AG04449 (cell line): ENCODE data around the gene UTP20.

Experiments used
- CTCF ChIA-PET: fragments of 350-600 bp; formaldehyde crosslinking; extraction: SDS; loops from one replicate; lab custom pipeline; 2021; ENCODE audit warnings: antibody characterized with exemption; lab: Yijun Ruan, JAX
- POLR2A ChIA-PET: fragments of 400-600, 350-600 bp; formaldehyde crosslinking; extraction: SDS; loops from one replicate; lab custom pipeline; 2020; ENCODE audit warnings: antibody characterized with exemption, inconsistent platforms; lab: Yijun Ruan, JAX
- DNase-seq: peaks from one replicate; pipeline ENCODE4 v3.0.0-alpha.2; 2010; ENCODE audit warnings: low read depth, low spot score
- H3K4me3 ChIP-seq: 2 replicates; pipeline ENCODE4 v1.5.1; 2011; ENCODE audit warnings: low read depth, mild to moderate bottlenecking, control low read depth, low read length
- TF ChIP-seq, protein P1 (sequence below): IDR thresholded peaks from one replicate; pipeline ENCODE4 v1.5.1; 2011; ENCODE audit warnings: mild to moderate bottlenecking, moderate library complexity, low read length, control low read depth, inconsistent platforms; ENCODE audit not compliant: insufficient read depth; ENCODE audit errors: missing control alignments

UTP20 gene

DNA sequence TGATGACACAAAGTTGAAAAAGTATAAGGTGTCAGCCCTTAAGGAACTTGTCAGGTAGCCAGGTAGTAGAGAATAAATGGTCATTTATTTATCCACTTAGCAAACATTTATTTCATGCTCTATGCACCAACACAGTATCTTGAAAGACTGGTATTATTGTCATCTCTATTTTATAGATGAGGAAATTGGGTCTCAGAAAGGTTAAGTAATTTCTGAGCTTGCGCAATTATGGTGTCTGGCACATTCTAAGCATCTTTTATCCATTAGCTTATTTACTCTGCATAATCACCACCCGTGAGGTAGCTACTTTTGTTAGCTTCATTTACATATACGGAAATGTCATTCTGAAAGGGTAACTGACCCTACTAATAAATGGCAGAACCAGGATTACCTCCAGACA, 2.5 kb upstream of the UTP20 start:
- TF ChIP-seq, protein P1, sequence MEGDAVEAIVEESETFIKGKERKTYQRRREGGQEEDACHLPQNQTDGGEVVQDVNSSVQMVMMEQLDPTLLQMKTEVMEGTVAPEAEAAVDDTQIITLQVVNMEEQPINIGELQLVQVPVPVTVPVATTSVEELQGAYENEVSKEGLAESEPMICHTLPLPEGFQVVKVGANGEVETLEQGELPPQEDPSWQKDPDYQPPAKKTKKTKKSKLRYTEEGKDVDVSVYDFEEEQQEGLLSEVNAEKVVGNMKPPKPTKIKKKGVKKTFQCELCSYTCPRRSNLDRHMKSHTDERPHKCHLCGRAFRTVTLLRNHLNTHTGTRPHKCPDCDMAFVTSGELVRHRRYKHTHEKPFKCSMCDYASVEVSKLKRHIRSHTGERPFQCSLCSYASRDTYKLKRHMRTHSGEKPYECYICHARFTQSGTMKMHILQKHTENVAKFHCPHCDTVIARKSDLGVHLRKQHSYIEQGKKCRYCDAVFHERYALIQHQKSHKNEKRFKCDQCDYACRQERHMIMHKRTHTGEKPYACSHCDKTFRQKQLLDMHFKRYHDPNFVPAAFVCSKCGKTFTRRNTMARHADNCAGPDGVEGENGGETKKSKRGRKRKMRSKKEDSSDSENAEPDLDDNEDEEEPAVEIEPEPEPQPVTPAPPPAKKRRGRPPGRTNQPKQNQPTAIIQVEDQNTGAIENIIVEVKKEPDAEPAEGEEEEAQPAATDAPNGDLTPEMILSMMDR = no peak
- H3K4me3 ChIP-seq = no peak overlapping the region
- DNase-seq = no peak
- CTCF ChIA-PET = no interaction called here
- POLR2A ChIA-PET = no interaction called here

DNA sequence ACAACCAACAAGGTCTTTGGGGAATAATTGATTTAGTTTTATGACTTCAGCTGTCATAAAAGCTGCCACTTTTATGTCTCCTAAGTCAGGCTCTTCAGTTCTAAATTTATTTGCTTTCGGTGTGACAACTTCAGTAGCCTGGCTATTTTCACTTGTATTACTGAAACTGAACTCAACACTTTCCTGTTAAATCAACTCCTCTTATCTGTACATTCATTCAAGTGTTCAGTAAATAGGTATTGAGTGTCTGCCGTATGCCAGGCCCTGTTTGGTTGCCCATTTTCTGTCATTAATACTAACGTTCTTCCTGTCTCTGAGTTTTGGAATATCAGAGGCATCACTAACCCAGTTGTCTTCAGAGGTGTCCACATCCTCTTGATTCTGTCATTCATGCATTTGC, 7.5 kb downstream of the UTP20 start:
- ChIA-PET POLR2A (no interaction called here), CTCF (no interaction called here)
- TF ChIP-seq, protein P1 = no peak
- no peak for DNase-seq
- H3K4me3 ChIP-seq = no peak overlapping the region

DNA sequence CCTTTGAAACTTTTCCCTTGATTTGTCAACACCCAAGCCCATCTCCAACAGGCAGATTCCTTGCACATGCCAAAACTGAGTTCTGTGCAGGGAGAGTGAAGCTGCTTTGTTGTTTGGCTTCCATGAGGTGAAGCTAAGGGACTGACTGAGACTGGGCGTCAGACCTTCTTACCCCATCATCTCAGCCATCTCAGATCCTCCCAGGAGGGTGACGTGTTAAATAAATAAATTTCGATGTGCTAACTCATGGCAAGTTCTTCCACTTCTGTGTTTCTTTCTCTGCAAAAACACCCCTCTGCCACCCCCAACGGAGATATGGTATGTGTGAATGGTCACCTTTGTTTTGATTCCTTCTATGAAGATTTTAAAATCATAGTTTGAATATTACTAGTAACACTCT, 17.8 kb downstream of the UTP20 start:
- CTCF ChIA-PET = no interaction called here
- POLR2A ChIA-PET = no interaction called here
- TF ChIP-seq, protein P1 = no peak
- no peak for DNase-seq
- no peak overlapping the region for H3K4me3 ChIP-seq

DNA sequence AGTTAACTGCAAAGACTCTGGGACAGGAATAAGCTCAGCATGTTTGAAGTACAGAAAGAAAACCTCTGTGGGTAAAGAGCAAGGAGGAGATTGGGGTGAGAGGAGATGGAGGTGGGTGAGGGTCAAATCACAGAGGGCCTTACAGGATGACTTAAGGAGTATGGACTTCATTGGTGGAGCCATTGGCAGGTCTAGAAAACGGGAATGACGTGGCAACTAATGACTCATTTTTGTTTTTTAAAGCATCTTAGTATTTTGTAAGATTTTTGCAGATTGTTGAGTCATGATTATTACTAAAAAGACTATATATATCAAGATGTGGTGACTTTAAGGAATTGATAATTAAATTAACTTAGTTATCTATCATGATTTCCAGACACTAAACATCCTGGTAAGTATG, 18.5 kb downstream of the UTP20 start:
- POLR2A ChIA-PET = no interaction called here
- CTCF ChIA-PET = interaction anchor here (0.9 kb wide), 1 partner anchor 25 kb away, joined by 3 read pairs; no protein-coding TSS in a partner anchor
- H3K4me3 ChIP-seq = no peak overlapping the region
- TF ChIP-seq, protein P1 = no peak
- no peak for DNase-seq

DNA sequence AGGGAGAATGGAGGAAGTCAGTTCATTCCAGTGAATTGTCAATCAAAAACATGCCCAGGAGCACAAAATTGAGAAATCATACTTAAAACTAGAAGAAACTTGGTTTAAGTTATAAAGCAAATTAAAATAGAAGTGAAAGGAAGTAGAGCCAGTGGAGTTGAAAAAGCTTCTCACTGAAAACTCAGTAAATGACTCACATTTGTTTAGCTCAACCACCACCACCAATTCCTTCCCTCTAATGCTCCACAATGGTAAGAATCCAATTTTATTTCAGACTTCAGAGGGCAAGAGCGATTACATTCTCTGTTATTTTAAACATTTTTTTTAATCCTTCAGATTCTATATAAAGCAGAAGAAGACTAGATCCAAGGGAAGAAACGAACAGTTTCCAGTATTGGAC, 19.4 kb downstream of the UTP20 start:
- ChIA-PET POLR2A (no interaction called here), CTCF (interaction anchor here (1.0 kb wide), 1 partner anchor 9 kb away, joined by 3 read pairs; no protein-coding TSS in a partner anchor)
- DNase-seq = no peak
- H3K4me3 ChIP-seq = no peak overlapping the region
- TF ChIP-seq, protein P1 = no peak

DNA sequence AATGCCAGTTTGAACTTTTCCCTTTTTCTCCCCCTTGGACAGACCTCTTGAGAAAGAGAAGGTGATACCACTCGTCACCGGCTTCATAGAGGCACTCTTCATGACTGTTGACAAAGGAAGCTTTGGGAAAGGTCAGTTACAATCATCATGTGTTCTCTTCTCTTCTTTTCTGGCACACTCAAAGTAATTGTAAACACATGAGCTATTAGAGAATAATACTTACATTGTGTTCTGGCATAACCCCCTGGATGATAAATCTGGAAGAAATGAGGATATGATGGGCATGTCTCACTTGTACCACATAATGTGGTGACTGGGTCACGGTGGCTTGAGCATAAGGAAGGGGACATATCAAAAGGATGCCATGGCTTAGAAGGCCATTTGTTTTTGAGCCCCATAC, 20.0 kb downstream of the UTP20 start:
- H3K4me3 ChIP-seq = no peak overlapping the region
- ChIA-PET CTCF (interaction anchor here (1.0 kb wide), 1 partner anchor 8 kb away, joined by 3 read pairs; no protein-coding TSS in a partner anchor), POLR2A (no interaction called here)
- DNase-seq = no peak
- TF ChIP-seq, protein P1 = no peak
